ENCODE measurements around the gene NHERF2.
A peak's percentile ranks its signal among the peaks of the same experiment; 100 is the strongest.
"Not testable (repeated sequence)": the region's sequence is repeated elsewhere in the genome, so short reads cannot be mapped to it uniquely, and the experiment has no call there.

NHERF2 gene

GRCh38 chr16:2007081-2007836 lies 19.4 kb upstream of the NHERF2 start:
- DNase-seq = no peak

- no peak for DNase-seq
Measured at GRCh38 chr16:2008009-2008526, 18.6 kb upstream of the NHERF2 start.

- no peak for DNase-seq
Measured at GRCh38 chr16:2008631-2009163, 18.0 kb upstream of the NHERF2 start.

GRCh38 chr16:2009164-2009711 lies 17.5 kb upstream of the NHERF2 start:
- no peak for DNase-seq

- peak; percentile 84 to 92 for DNase-seq
Measured at GRCh38 chr16:2009791-2010510, 16.8 kb upstream of the NHERF2 start, which contains the start of gene ZNF598. ZNF598 (minus strand) TSS chr16:2009821.

- DNase-seq = not testable (repeated sequence)
Measured at GRCh38 chr16:2011726-2012125, 15.0 kb upstream of the NHERF2 start.

- DNase-seq = no peak
Measured at GRCh38 chr16:2013527-2013926, 13.2 kb upstream of the NHERF2 start.

- DNase-seq = peak; percentile 79 to 93
Measured at GRCh38 chr16:2015117-2015946, 11.4 kb upstream of the NHERF2 start.

- no peak for DNase-seq
Measured at GRCh38 chr16:2015947-2016208, 10.8 kb upstream of the NHERF2 start.

- DNase-seq = no peak
Measured at GRCh38 chr16:2016407-2016922, 10.2 kb upstream of the NHERF2 start.

GRCh38 chr16:2019518-2019920 lies 7.2 kb upstream of the NHERF2 start, which contains the start of gene NPW:
NPW (plus strand) TSS chr16:2019785.
- DNase-seq = no peak

- DNase-seq = peak in 1 of 2 donors; percentile 4
Measured at GRCh38 chr16:2019921-2020831, 6.5 kb upstream of the NHERF2 start.

- DNase-seq = peak in 1 of 2 donors; percentile 30
Measured at GRCh38 chr16:2022723-2023091, 4.0 kb upstream of the NHERF2 start.

GRCh38 chr16:2023092-2024031 lies 3.3 kb upstream of the NHERF2 start:
- DNase-seq = peak; percentile 92 to 93

- no peak for DNase-seq
Measured at GRCh38 chr16:2024032-2024420, 2.7 kb upstream of the NHERF2 start.

- no peak for DNase-seq
Measured at GRCh38 chr16:2025251-2025650, 1.5 kb upstream of the NHERF2 start.

GRCh38 chr16:2025878-2026460 lies 733 bp upstream of the NHERF2 start:
- no peak for DNase-seq

- DNase-seq = peak in 1 of 2 donors; percentile 6
Measured at GRCh38 chr16:2027024-2028010, 615 bp downstream of the NHERF2 start.
